ENCODE data around the gene ADIPOR2.
"Not testable (repeated sequence)": the region's sequence is repeated elsewhere in the genome, so short reads cannot be mapped to it uniquely, and the experiment has no call there.

Gene ADIPOR2

GRCh38 chr12:1731688-1732078, 40.8 kb downstream of the ADIPOR2 start:
- not testable (repeated sequence) for DNase-seq

GRCh38 chr12:1732914-1733313, 42.0 kb downstream of the ADIPOR2 start:
- no peak for DNase-seq

DNA sequence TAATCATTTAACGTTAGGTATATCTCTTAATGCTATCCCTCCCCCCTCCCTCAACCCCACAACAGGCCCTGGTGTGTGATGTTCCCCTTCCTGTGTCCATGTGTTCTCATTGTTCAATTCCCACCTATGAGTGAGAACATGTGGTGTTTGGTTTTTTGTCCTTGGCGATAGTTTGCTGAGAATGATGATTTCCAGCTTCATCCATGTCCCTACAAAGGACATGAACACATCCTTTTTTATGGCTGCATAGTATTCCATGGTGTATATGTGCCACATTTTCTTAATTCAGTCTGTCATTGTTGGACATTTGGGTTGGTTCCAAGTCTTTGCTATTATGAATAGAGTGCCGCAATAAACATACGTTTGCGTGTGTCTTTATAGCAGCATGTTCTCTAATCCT, 42.8 kb downstream of the ADIPOR2 start:
- DNase-seq = not testable (repeated sequence)

DNA sequence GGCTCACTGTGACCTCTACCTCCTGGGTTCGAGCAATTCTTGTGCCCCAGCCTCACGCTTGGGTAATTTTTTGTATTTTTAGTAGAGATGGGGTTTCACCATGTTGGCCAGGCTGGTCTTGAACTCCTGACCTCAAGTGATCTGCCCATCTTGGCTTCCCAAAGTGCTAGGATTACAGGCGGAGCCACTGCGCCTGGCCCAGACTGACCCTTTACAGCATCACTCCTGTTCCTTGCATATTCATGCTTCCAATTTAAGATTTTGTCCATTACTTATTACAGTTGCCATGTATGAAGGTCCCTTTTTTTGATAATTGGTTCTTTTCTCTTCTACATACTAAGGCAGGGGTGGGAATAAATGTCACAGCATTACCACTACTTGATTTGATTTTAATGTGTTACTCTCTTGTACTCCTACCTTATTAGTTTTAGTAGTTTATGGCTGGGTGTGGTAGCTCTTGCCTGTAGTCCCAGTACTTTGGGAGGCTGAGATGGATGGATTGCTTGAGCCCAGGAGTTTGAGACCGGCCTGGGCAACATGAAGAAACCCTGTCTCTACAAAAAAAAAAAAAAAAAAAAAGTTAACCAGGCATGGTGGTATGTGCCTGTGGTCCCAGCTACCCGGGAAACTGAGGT, 46.9 kb downstream of the ADIPOR2 start:
- DNase-seq = no peak

DNA sequence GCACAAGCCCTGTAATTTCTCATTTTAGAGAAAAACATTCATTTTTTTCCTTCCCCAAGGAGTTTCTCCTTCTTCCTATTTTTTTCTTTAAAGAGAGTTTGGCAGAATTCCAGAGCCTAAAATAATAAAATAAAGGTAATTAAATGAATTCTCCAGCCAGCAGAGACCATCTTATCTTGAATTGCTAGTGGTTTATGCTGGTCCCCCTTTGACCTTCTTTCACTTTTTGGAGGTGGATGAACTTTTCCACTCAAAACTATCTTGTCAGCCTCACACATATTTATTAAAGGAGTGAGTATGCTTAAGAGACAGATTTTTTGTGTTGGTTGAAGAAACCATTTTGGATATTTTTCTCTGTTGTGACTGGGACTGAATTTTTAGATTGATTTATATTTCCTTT, 47.6 kb downstream of the ADIPOR2 start:
- no peak for DNase-seq

GRCh38 chr12:1739368-1739767, 48.5 kb downstream of the ADIPOR2 start:
- no peak for DNase-seq

DNA sequence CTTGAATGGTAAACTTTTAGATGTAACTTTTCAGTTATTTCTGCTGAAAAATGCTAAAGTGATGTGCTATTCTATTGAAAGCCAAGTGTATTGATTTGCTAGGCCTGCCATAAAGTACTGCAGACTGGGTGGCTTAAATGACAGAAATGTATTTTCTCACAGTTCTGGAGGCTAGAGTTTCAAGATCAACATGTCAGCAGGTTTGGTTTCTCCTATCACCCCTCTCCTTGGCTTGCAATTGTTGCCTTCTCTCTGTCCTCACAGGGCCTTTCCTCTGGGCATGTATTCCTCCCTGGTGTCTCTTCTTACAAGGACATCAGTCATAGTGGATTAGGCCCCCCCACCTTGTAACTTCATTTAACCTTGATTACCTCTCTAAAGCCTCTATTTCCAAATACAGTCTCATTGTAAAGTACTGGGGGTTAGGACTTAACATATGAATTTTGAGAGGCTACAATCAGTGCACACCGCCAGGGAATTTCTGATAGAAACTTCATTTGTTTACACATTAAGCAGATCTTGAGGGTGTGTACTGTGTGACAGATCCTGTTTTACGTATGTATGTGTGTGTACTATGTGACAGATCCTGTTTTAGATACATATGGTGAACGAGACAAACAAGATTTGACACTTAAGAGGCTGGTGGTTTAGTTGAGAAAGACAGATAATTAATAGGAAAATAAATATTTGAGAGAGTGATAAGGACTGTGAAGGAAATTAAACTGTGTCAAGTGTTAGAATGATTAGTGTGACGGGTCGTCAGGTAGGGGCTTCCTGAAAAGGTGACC, 49.5 kb downstream of the ADIPOR2 start:
- no peak for DNase-seq

- no peak for DNase-seq
These were observed 50.5 kb downstream of the ADIPOR2 start for GRCh38 chr12:1741154-1741949.

DNA sequence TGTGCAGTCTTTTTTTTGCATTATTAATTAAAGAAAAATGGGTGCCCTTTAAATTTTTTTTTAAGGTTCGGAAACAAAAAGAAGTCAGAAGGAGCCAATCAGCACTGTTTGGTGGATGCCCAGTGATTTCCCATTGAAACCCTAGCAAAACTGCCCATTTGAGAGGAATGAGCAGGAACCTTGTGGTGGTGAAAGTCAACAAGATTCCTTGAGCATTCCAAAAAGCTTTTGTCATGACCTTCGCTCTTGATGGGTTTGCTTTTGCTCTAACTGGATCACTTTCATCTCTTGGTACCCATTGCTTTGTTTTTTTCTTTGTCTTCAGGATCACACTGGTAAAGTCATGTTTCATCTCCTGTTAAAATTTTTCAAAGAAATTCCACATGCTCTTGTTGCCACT, 54.1 kb downstream of the ADIPOR2 start:
- no peak for DNase-seq

GRCh38 chr12:1747609-1748008, 56.7 kb downstream of the ADIPOR2 start:
- no peak for DNase-seq

- DNase-seq = no peak
These were observed 58.1 kb downstream of the ADIPOR2 start for GRCh38 chr12:1749019-1749418.

- no peak for DNase-seq
These were observed 59.4 kb downstream of the ADIPOR2 start for GRCh38 chr12:1750300-1750699.

GRCh38 chr12:1758376-1758775, 67.5 kb downstream of the ADIPOR2 start:
- DNase-seq = no peak

- peak in 4 of 56 donors; percentile 3 to 35 (median 21) for DNase-seq
These were observed 68.0 kb downstream of the ADIPOR2 start for GRCh38 chr12:1758887-1759286.

- DNase-seq = no peak
These were observed 69.9 kb downstream of the ADIPOR2 start for GRCh38 chr12:1760566-1761382.

GRCh38 chr12:1761857-1762256, 71.0 kb downstream of the ADIPOR2 start:
- no peak for DNase-seq

DNA sequence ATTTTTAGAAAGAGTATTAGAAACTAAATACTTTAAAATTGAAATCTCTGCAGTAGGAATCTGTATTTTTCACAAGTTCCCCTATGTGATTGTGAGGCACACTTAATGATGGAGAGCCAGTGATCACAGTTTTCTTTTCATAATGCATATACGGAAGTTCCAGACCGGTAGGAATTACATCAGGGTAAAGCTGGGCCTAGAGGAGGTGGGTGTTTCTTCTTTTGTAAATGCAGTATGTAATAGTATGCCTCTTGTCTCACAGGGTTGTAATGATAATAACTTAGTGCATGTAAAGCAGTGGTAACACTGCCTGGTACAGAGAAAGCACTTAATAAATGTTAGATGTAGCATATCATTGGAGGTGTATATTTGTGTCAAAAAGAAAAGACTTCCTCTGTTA, 72.3 kb downstream of the ADIPOR2 start:
- DNase-seq = no peak

DNA sequence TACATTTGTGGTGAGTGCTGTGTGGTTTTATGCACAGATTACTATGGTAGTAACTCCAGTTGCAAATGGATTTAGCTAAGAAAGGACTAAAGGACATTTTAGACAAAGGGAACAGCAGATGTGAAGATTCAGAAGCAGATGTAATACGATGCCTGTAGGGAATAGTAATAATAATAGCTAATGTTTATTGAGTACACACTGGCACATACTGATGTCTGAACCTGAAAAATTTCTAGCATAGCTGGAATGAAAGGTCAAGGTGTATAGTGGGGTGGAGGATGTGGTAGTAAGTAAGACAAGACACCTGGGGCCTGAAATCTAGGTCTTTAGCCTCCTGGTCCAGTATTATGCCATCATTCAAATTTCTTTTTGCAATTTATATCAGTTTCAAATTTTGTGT, 75.2 kb downstream of the ADIPOR2 start:
- DNase-seq = no peak

DNA sequence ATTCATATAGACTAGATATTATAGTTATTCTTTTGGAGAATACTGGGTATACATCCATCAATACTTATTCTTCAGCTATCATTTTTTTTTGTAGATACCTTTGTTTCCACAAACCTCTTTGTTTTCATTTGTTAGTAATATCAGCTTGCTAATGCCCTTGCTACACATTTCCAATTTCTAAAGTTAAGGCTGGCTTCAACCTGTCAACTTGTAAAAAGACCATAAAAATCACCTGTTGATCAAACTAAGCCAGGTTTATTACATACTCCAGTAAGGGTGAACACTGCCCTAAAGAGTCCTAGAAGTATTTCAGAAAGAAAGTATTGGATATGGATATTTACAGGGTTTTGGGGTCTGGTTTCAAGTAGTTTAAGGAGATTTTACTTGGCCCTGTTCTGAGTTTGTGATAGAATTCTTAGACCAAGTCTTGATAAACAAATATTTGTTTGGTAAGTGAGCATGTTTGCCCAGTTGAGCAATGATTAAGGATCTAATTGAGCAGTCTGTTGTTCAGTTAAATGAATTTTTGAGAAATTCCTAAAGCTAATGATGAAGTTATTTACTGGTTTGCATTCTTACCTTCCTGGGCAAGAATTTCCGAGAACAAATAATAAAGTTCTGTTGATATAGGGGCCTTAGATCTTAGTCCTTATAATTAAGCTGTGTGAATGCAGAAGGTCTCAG, 76.7 kb downstream of the ADIPOR2 start:
- DNase-seq = no peak

DNA sequence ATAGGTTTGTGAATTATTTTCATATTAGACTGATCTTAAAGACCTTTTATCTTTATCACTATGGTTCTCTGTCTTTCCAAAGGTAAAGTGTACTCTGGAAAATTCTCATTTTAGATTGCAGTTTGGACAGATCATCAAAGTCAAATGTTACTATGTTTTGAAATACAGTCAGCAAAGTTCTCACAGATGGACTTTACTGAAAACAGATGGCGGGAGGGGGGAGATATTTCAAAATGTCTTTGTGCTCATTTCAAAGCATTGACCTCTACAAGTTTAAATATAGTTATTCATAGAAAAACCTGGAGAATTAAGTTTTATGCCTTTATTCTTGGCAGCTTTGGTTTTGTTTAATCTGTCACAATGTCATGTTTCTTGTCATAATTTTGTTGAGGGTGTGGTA, 77.7 kb downstream of the ADIPOR2 start:
- no peak for DNase-seq

Data from nucleus accumbens (tissue), 56 donors.